OCI-LY1 (cell line): Measurements from ENCODE around the gene KCNE2.

Experiments
- H2AFZ ChIP-seq: fragments of 200-600 bp; sonication (generic), shearing (Covaris generic); 2 replicates; pipeline ENCODE4 v1.6.0; 2014; ENCODE audit warnings: antibody characterized with exemption, mild to moderate bottlenecking, low read length
- H3F3A ChIP-seq: fragments of 200-600 bp; sonication (generic), shearing (Covaris generic); 2 replicates; pipeline ENCODE4 v1.6.0; 2014; ENCODE audit warnings: mild to moderate bottlenecking, antibody characterized with exemption, low read length, moderate library complexity; ENCODE audit not compliant: insufficient read depth
- H3K27ac ChIP-seq: fragments of 200-600 bp; sonication (generic); 2 replicates; pipeline ENCODE4 v1.5.1; 2014; ENCODE audit warnings: low read length, mixed run types, mild to moderate bottlenecking, low read depth; ENCODE audit not compliant: poor library complexity, severe bottlenecking
- H3K27me3 ChIP-seq: fragments of 200-600 bp; sonication (generic); 2 replicates; pipeline ENCODE4 v1.6.0; 2014; ENCODE audit warnings: antibody characterized with exemption, mild to moderate bottlenecking, low read length, moderate library complexity; ENCODE audit not compliant: insufficient read depth
- H3K36me3 ChIP-seq: fragments of 200-600 bp; sonication (generic); 2 replicates; pipeline ENCODE4 v1.6.1; 2014; ENCODE audit warnings: mild to moderate bottlenecking, antibody characterized with exemption, low read length, moderate library complexity, mixed read lengths; ENCODE audit not compliant: insufficient read depth
- H3K4me1 ChIP-seq: fragments of 200-600 bp; sonication (generic); 2 replicates; pipeline ENCODE4 v1.5.1; 2014; ENCODE audit warnings: mild to moderate bottlenecking, low read length, moderate library complexity; ENCODE audit not compliant: insufficient read depth, severe bottlenecking
- H3K4me2 ChIP-seq: fragments of 200-600 bp; sonication (generic), shearing (Covaris generic); 2 replicates; pipeline ENCODE4 v1.6.1; 2014; ENCODE audit warnings: low read length
- H3K4me3 ChIP-seq: fragments of 200-600 bp; sonication (generic); 2 replicates; pipeline ENCODE4 v1.5.1; 2014; ENCODE audit warnings: low read length, low read depth, mild to moderate bottlenecking, mixed read lengths; ENCODE audit not compliant: poor library complexity, severe bottlenecking
- H3K79me2 ChIP-seq: fragments of 200-600 bp; shearing (Covaris generic); 2 replicates; pipeline ENCODE4 v1.6.1; 2016; ENCODE audit warnings: mixed run types, low read length, mixed read lengths; ENCODE audit not compliant: insufficient read depth
- H3K9ac ChIP-seq: fragments of 200-600 bp; sonication (generic), shearing (Covaris generic); 2 replicates; pipeline ENCODE4 v1.6.1; 2014; ENCODE audit warnings: mild to moderate bottlenecking, low read length, mixed read lengths
- H3K9me2 ChIP-seq: fragments of 200-600 bp; sonication (generic), shearing (Covaris generic); 2 replicates; pipeline ENCODE4 v1.6.1; 2014; ENCODE audit warnings: low read depth, mild to moderate bottlenecking, low read length, mixed read lengths
- H3K9me3 ChIP-seq: fragments of 200-600 bp; shearing (Covaris generic); 2 replicates; pipeline ENCODE4 v1.6.1; 2014; ENCODE audit warnings: low read length, mixed read lengths
- H4K20me1 ChIP-seq: fragments of 200-600 bp; sonication (generic), shearing (Covaris generic); 2 replicates; pipeline ENCODE4 v1.6.0; 2016; ENCODE audit warnings: mild to moderate bottlenecking, low read length; ENCODE audit not compliant: insufficient read depth
- CTCF ChIP-seq: fragments of 200-600 bp; sonication (generic), shearing (Covaris generic); IDR thresholded peaks from 2 replicates; pipeline ENCODE4 v1.5.1; 2017; ENCODE audit warnings: mild to moderate bottlenecking, antibody characterized with exemption, low read length, moderate library complexity, mixed read lengths
- EZH2 ChIP-seq: fragments of 200-600 bp; sonication (generic), shearing (Covaris generic); IDR thresholded peaks from 2 replicates; pipeline ENCODE4 v1.8.0; 2017; ENCODE audit warnings: borderline replicate concordance, mixed run types, mild to moderate bottlenecking, antibody characterized with exemption, low read length, moderate library complexity, mixed read lengths

Gene KCNE2

GRCh38 chr21:34340061-34340460 lies 23.7 kb upstream of the KCNE2 start:
- Histone ChIP-seq H3K9me2 (no peaks in the 10 kb centered on the region), H3K36me3 (no peaks in the 10 kb centered on the region), H3K79me2 (no peaks in the 10 kb centered on the region), H2AFZ (no peak overlapping the region), H4K20me1 (no peaks in the 10 kb centered on the region), H3F3A (no peaks in the 10 kb centered on the region), H3K9ac (no peak overlapping the region), H3K4me2 (no peak overlapping the region), H3K4me3 (no peak overlapping the region), H3K4me1 (no peaks in the 10 kb centered on the region), H3K9me3 (no peaks in the 10 kb centered on the region), H3K27ac (no peak overlapping the region), H3K27me3 (peaks cover 13% of the 10 kb centered on the region)
- TF ChIP-seq CTCF (no peak), EZH2 (no peak)

GRCh38 chr21:34342476-34342875 lies 21.3 kb upstream of the KCNE2 start:
- H3K36me3 ChIP-seq = no peaks in the 10 kb centered on the region
- no peaks in the 10 kb centered on the region for H3K4me1 ChIP-seq
- H3F3A ChIP-seq = no peaks in the 10 kb centered on the region
- TF ChIP-seq EZH2 = no peak
- no peaks in the 10 kb centered on the region for H3K79me2 ChIP-seq
- H2AFZ ChIP-seq = no peak overlapping the region
- no peak overlapping the region for H3K9ac ChIP-seq
- H3K9me3 ChIP-seq = no peaks in the 10 kb centered on the region
- H3K4me3 ChIP-seq = no peak overlapping the region
- H3K27me3 ChIP-seq = peaks cover 15% of the 10 kb centered on the region
- no peaks in the 10 kb centered on the region for H3K9me2 ChIP-seq
- no peak overlapping the region for H3K4me2 ChIP-seq
- H4K20me1 ChIP-seq = no peaks in the 10 kb centered on the region
- H3K27ac ChIP-seq = no peak overlapping the region

- Histone ChIP-seq H3K9me2 (no peaks in the 10 kb centered on the region), H3K27me3 (peaks cover 15% of the 10 kb centered on the region), H3K36me3 (no peaks in the 10 kb centered on the region), H3K9ac (no peak overlapping the region), H3K4me1 (no peaks in the 10 kb centered on the region), H3K4me2 (no peak overlapping the region), H4K20me1 (no peaks in the 10 kb centered on the region), H2AFZ (no peak overlapping the region), H3K4me3 (no peak overlapping the region), H3F3A (no peaks in the 10 kb centered on the region), H3K9me3 (no peaks in the 10 kb centered on the region), H3K27ac (no peak overlapping the region), H3K79me2 (no peaks in the 10 kb centered on the region)
- no peak for TF ChIP-seq CTCF
- TF ChIP-seq EZH2 = no peak
Measured at GRCh38 chr21:34343347-34343746, 20.5 kb upstream of the KCNE2 start.

GRCh38 chr21:34343838-34344381 lies 19.9 kb upstream of the KCNE2 start:
- H3K79me2 ChIP-seq = no peaks in the 10 kb centered on the region
- peaks cover 15% of the 10 kb centered on the region for H3K27me3 ChIP-seq
- H3F3A ChIP-seq = no peaks in the 10 kb centered on the region
- H4K20me1 ChIP-seq = no peaks in the 10 kb centered on the region
- no peaks in the 10 kb centered on the region for H3K9me3 ChIP-seq
- H3K4me3 ChIP-seq = no peak overlapping the region
- no peak overlapping the region for H2AFZ ChIP-seq
- H3K36me3 ChIP-seq = no peaks in the 10 kb centered on the region
- no peaks in the 10 kb centered on the region for H3K4me1 ChIP-seq
- no peak overlapping the region for H3K4me2 ChIP-seq
- no peak for TF ChIP-seq CTCF
- TF ChIP-seq EZH2 = no peak
- no peak overlapping the region for H3K27ac ChIP-seq
- no peaks in the 10 kb centered on the region for H3K9me2 ChIP-seq
- H3K9ac ChIP-seq = no peak overlapping the region
